Measurements from ENCODE around the gene LIMCH1.

The LIMCH1 gene

DNA sequence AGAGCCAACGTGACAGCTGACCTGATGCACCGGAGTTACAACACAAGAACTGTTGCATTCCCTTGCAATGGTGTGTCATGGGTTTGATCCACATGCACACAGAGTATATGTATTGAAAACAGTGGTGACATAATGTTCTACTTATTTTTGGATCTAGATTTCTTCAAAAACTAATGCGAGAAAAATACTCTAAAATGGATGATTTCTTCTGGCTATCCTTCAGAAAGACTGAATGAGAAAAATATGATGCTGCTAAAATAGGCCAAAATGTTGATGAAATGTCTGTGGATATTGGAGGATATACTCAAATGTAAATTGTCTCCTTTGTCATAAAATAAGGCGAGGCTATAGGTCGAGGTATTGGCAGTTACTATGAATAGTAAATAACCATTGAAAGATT is 30.4 kb downstream of the LIMCH1 start:
- no peak for DNase-seq (ENCODE audit: low read depth in 2 of 2)

- DNase-seq (ENCODE audit: low read depth in 2 of 2): no peak
Measured at GRCh38 chr4:41569961-41570360, 32.0 kb downstream of the LIMCH1 start.

DNA sequence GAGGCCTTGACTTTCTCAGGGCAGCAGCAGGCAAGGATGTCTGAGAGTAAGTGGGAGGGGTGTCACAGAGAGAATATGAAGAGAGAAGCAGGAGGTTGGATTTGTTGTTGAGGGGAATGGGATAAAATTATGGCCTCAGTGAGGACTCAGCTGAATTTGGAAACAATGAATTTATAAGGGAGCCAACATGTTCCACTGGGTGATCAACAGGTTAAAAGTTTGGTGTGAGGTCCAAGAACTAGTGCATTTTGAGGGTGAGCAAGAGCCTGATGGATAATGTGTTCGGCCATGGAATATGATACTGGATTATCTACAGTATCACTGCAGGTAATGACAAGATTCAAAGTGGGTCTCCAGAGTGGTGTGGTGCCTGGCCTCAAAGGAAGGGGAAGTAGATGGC is 33.5 kb downstream of the LIMCH1 start:
- DNase-seq (ENCODE audit: low read depth in 2 of 2): no peak

DNA sequence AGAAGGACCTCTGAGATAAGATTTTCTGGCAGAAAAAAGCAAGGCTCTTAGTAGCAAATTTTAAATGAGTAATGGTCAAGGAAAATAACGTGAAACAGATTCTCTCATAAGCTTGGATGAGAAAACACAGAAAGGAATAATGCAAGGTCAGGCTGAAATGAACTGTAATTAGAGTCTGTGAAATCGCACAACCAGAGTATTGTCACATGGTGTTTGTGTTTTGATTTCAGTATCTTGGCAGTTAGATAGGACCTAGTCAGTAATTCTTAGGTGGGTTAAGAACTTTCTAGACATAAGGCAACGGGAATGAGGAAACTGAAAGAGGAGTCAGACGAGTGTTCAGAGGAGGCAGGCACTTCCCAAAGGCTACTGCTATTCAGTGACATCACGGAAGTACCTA is 34.6 kb downstream of the LIMCH1 start:
- DNase-seq (ENCODE audit: low read depth in 2 of 2): no peak

DNA sequence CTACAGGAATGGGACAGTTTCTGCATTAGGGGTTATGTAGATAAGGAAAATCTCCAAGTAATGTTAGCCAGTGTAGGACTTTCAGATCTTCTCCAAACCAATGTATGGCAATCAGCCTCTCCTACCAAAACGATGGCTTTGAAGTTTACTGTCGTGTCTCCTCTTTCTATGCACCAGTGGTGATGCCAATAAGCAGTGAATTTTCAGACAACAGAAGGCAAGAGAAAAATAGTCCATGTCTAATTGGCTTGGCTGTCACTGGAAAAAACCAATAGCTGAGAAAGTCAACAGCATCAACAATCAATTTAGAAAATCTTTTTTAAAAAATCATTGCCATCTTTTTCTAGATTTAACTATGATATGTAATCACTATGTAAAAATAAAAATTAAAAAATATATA is 35.0 kb downstream of the LIMCH1 start:
- DNase-seq (ENCODE audit: low read depth in 2 of 2): no peak

GRCh38 chr4:41573502-41574001 is 35.6 kb downstream of the LIMCH1 start:
- no peak for DNase-seq (ENCODE audit: low read depth in 2 of 2)

- DNase-seq (ENCODE audit: low read depth in 2 of 2): no peak
Measured at GRCh38 chr4:41575207-41575606, 37.2 kb downstream of the LIMCH1 start.

DNA sequence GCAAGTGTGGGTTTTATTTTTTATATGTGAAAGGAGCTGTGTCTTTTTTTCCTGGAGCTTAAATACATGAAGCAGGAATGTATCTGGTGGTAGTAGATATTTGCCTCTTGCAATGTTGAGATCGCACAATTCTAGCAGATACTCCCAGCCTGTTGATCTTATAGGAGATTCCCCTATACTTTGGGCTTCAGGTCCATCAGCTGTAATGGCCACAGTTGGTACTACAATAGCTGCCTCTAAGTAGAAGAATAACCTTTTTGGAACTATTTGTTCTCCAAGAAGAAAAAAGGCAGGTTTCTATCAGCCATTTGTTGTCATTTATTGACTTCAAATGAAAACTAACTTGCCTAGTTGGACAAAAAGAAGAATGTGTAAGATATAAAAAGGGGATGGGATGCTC is 37.7 kb downstream of the LIMCH1 start:
- no peak for DNase-seq (ENCODE audit: low read depth in 2 of 2)

- DNase-seq (ENCODE audit: low read depth in 2 of 2): no peak
Measured at GRCh38 chr4:41579043-41579442, 41.1 kb downstream of the LIMCH1 start.

GRCh38 chr4:41579526-41579925 is 41.6 kb downstream of the LIMCH1 start:
- DNase-seq (ENCODE audit: low read depth in 2 of 2): no peak

DNA sequence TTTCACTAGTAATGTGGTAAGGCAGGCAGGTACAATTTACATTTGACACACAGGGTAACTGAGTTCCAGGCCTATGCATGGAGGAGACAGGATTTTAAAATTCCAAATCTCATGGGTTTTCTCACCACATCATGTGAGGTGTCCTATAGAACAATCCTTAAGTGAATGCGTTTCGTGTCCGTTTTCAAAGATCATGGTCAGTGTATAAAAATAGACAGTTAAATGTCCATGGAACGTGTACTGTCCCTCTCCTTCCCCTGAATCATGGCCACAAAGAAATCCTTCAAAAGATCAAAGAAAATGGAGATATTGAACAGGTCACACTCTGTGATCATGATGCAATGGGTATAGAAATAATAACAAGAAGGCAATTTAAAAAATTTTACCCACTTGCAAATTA is 42.0 kb downstream of the LIMCH1 start:
- no peak for DNase-seq (ENCODE audit: low read depth in 2 of 2)

- DNase-seq (ENCODE audit: low read depth in 2 of 2): no peak
Measured at GRCh38 chr4:41586675-41587225, 48.8 kb downstream of the LIMCH1 start.

DNA sequence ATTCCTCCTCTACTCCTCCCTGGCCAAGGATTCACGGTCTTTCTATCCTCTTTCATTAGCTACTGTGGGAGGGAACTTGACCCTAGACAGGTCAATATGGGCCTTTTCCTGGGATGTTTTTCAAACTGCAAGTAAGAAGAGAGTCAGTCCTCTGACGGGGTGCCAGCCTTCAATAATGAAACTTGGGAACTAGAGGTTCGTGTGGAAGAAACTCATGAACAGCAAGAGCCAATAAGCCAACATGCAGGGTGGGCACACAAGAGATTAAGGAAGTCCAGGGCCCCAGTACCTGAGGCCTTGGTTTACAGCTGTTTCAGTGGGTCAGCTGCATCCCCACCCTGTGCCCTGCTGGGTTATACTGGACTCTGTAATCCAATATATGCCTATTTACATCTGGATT is 49.3 kb downstream of the LIMCH1 start:
- no peak for DNase-seq (ENCODE audit: low read depth in 2 of 2)

DNA sequence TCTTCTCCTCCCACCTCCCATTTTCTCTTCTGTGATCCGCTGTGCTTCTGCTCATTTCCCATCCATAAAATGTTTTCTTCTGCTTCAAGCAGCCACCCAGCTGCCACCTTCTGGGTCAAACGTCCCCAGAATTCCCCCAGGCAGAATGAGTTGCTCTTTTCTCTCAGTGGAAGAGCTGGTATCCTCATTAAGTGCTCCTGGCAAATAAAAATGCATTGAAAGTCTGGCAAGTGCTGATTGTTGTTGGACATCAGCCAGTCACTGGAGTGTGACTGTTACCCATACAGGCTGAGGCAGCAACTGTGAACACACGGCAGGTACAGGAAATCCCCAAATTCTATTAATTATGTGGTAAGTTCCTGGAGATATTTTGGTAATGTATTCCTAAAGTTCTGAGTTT is 52.6 kb downstream of the LIMCH1 start:
- no peak for DNase-seq (ENCODE audit: low read depth in 2 of 2)

- no peak for DNase-seq (ENCODE audit: low read depth in 2 of 2)
Measured at GRCh38 chr4:41594432-41594831, 56.5 kb downstream of the LIMCH1 start.

- DNase-seq (ENCODE audit: low read depth in 2 of 2): no peak
Measured at GRCh38 chr4:41597494-41597893, 59.5 kb downstream of the LIMCH1 start.

- no peak for DNase-seq (ENCODE audit: low read depth in 2 of 2)
Measured at GRCh38 chr4:41598580-41598979, 60.6 kb downstream of the LIMCH1 start.

DNA sequence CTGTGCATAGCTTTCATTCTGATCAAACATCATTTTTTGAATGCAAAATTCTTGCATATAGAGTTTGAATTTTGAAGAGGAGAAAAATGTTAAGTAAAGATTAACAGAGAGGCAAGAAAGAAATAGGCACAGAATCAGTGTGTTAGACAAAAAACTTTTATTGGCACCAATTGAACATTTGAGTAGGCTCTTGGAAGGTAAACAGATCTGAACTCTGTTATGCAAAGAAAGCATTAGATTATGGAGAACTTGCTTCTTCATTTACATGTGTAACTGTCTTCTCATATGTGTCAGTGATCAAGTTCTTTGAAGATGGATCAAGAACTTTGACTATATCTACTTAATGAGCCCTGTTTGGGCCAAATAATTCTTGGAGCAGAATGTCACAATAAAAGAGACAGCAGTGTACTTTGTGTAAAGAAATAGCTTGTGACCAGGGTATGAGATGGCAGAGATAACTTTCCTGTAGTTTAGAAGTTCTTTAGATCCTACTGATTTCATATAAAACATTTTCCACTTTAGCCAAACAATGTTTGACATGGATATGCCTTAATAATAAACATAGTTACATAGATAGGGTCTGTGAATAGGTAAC is 61.3 kb downstream of the LIMCH1 start:
- no peak for DNase-seq (ENCODE audit: low read depth in 2 of 2)

- no peak for DNase-seq (ENCODE audit: low read depth in 2 of 2)
Measured at GRCh38 chr4:41600243-41600912, 62.4 kb downstream of the LIMCH1 start.

- DNase-seq (ENCODE audit: low read depth in 2 of 2): no peak
Measured at GRCh38 chr4:41601025-41601424, 63.1 kb downstream of the LIMCH1 start.

- no peak for DNase-seq (ENCODE audit: low read depth in 2 of 2)
Measured at GRCh38 chr4:41602113-41602512, 64.2 kb downstream of the LIMCH1 start.

DNA sequence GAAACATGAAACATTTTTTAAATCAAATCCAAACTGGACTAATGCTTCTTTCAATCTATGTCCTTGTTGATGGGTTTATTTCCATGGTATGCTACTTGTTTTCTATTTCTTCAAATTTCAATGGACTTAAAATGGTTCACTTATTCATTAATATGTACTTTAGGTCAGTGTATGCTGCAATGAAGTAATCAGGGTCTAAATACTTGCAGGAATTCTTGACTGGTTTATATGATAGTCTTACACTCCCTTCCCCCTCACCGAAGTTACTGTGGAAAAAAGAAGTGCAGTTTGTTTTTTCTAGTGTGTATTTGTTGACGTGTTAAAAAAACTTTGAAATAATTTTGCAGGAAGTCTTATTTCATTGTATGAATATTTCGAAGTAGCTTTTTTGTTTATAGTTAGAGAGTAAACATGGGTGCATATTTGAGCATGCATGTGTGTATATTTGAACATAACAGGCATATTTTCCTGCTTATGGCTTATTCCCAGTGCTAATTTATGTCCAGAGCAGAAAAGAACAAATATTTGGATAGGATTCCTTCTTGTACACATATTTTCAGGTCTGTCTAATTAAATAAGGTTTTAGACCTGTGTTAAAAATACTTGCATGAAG is 65.0 kb downstream of the LIMCH1 start:
- DNase-seq (ENCODE audit: low read depth in 2 of 2): no peak

DNA sequence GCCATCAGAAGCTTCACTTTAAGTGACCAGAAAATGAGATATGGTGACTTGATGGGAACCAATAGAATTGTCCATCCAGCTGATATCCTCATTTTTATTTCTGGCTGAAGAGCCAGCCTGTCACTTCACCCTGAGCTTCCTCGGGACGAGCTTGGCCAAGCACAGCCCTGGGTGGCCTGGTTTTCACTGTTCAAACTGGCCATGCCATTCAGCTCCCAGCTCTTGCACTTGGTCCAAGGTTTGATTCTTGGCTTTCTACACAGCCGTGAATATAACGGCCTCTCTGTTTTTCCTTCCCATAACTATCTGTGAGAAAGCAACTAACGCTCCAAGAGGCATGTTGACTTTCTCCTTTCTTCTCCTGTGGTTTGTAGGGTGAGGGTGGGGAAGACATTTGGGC is 71.9 kb downstream of the LIMCH1 start:
- DNase-seq (ENCODE audit: low read depth in 2 of 2): no peak

Data from stimulated activated CD8-positive, alpha-beta memory T cell treated with anti-CD3 and anti-CD28 coated beads, Interleukin-7, amount 100 ng/mL, for 4 hours (primary cell).